ENCODE results near the gene ELP4. TPM values are rescaled to one million over a fixed set of nuclear protein-coding genes. Genes with fewer than 3 reads are reported as not detected.
"Not testable (repeated sequence)": the region's sequence is repeated elsewhere in the genome, so short reads cannot be mapped to it uniquely, and the experiment has no call there.

The ELP4 gene
- total RNA-seq, 1 donor, result 17.7 TPM

DNA sequence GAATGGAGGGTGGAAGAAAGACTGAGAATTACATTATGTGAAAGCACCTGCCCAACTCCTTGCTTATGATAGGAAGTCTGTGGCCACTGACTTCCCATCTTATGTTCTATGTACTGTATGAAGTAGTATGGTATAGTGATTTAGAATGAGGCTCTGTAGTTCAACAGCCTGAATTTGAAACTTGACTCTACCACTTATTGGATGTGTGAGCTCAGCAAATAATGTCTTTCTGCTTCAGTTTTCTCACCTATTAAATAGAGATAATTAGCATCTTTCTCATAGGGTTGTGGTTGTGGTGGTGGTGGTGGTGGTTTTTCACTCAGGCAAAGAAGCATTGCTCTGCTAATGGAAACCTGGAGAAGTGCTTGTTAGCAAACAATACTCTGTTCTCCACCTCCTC lies 180.0 kb downstream of the ELP4 start:
- Histone ChIP-seq H3K4me3 (ENCODE audit: low read length) (no peak overlapping the region), H3K9me3 (ENCODE audit: low read depth, low read length) (no peaks in the 10 kb centered on the region), H3K27me3 (ENCODE audit: insufficient read depth, low read length) (no peaks in the 10 kb centered on the region), H3K4me1 (ENCODE audit: insufficient read depth, low read length) (no peaks in the 10 kb centered on the region)

DNA sequence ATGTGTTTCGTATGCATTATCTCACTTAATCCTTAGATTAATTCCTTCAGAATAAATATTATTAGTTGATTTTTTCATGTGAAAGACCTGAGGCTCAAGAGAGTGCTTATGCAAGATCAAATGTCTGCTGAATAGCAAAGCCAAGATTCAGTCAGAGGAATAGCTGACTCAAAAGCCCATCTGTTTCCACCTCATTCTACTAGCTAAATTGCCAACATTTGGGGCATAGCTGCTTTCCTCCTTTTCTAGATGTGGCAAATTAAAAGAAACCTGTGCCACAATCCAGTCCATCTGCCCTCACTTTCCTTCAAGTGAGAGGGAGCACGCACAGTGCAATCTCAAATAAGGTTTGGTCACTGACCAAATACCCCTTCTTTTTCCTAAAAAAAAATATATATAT lies 180.5 kb downstream of the ELP4 start:
- H3K4me3 ChIP-seq (ENCODE audit: low read length), result no peak overlapping the region

DNA sequence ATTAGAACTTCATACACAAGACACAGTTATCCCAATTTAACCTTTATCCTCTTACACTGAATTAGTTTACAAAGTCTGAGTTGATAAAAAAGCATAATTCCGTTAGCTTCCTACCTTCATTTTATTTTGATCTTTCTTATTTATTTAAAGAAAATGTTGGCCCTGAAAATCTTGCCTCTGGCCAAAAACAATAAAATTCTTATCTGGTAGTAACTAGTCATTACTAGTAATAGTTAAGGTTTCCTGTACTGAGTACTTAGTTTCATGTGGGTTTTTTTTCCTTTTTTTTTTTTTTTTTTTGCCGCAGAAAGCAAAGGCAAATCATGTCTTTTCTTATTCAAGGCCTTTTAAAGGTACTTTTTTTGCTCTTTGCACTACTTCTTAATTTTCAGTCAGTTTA lies 180.9 kb downstream of the ELP4 start:
- Histone ChIP-seq H3K9me3 (ENCODE audit: low read depth, low read length) (no peaks in the 10 kb centered on the region), H3K4me1 (ENCODE audit: insufficient read depth, low read length) (no peaks in the 10 kb centered on the region), H3K4me3 (ENCODE audit: low read length) (no peak overlapping the region), H3K27me3 (ENCODE audit: insufficient read depth, low read length) (no peaks in the 10 kb centered on the region)

More for the DNA sequence above, 180.5 kb downstream of the ELP4 start:
- Histone ChIP-seq H3K4me1 (ENCODE audit: insufficient read depth, low read length) (no peaks in the 10 kb centered on the region), H3K9me3 (ENCODE audit: low read depth, low read length) (no peaks in the 10 kb centered on the region), H3K27me3 (ENCODE audit: insufficient read depth, low read length) (no peaks in the 10 kb centered on the region)

DNA sequence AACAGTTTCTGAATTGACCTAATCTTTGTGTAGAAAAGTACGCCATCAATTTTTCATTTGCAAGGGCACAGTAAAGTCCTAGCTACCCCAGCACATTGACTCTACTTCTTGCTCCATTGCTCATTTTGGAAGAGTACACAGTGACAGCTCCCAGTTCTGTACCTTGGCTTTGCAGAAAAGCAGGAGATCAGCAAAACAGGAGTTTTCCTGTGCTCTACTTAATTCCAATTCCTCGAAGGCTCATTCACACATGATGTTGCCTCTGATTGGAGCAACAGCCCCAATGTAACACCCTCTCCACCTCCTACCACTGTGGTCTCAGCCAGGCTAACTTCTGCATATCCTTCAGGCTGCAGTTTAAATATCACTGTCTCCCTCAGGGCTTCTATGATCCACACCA lies 182.9 kb downstream of the ELP4 start:
- Histone ChIP-seq H3K4me1 (ENCODE audit: insufficient read depth, low read length) (no peaks in the 10 kb centered on the region), H3K9me3 (ENCODE audit: low read depth, low read length) (no peaks in the 10 kb centered on the region), H3K4me3 (ENCODE audit: low read length) (no peak overlapping the region), H3K27me3 (ENCODE audit: insufficient read depth, low read length) (no peaks in the 10 kb centered on the region)

DNA sequence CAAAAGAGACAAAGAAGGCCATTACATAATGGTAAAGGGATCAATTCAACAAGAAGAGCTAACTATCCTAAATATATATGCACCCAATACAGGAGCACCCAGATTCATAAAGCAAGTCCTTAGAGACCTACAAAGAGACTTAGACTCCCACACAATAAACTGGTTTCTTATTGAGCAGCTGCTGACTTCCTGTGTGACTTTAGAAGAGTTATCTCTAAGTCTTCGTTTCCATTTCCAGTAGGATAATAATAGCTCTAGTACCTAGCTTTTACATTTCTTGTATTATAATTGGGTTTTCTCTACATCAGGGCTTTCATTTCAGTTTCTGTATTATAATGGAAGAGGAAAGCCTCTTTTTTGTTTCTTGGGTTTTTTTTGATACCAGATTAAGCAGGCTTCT lies 187.5 kb downstream of the ELP4 start:
- not testable (repeated sequence) for H3K4me1 ChIP-seq (ENCODE audit: insufficient read depth, low read length); H3K9me3 ChIP-seq (ENCODE audit: low read depth, low read length); H3K4me3 ChIP-seq (ENCODE audit: low read length); H3K27me3 ChIP-seq (ENCODE audit: insufficient read depth, low read length)

DNA sequence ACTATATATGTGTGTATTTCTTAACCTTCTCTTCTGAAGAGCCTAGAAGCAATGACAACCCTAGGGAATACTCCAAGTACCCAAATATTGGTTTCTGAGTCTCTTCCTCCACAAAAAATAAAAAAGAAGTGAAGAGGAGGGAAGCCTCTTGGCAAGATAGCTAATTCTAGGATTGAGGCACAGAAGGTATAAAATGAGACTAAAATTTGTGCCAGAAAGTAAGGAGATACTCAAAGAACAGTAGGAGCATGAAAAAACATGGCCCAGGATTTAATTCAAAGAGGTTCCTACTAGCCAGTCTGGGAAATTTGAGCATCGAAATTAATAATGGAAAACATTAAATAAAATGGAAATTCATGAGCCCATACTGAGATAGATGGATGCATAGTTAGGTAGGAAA lies 189.5 kb downstream of the ELP4 start:
- Histone ChIP-seq H3K4me3 (ENCODE audit: low read length) (no peak overlapping the region), H3K9me3 (ENCODE audit: low read depth, low read length) (no peaks in the 10 kb centered on the region), H3K4me1 (ENCODE audit: insufficient read depth, low read length) (no peaks in the 10 kb centered on the region), H3K27me3 (ENCODE audit: insufficient read depth, low read length) (no peaks in the 10 kb centered on the region)

DNA sequence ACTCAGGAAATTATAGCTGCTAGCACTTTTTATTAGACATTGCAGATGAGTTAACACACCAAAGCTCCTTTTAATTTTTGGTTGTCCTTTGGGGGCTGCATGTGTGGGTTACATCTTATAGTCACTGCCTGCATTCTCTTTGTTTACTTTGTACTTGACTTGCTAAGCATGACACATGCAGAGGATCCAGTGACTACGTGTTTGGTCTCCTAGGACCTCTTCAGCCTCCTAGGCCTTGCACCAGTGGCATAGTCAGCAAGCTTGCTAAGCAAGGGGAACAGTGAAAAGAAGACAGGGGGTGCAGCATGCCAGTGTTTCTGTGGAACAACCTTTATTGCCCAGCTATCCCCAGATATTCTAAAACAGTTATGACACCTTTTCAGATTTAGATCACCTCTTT lies 193.4 kb downstream of the ELP4 start:
- H3K4me3 ChIP-seq (ENCODE audit: low read length), result no peak overlapping the region
- no peaks in the 10 kb centered on the region for H3K9me3 ChIP-seq (ENCODE audit: low read depth, low read length)
- no peaks in the 10 kb centered on the region for H3K27me3 ChIP-seq (ENCODE audit: insufficient read depth, low read length)
- no peaks in the 10 kb centered on the region for H3K4me1 ChIP-seq (ENCODE audit: insufficient read depth, low read length)

DNA sequence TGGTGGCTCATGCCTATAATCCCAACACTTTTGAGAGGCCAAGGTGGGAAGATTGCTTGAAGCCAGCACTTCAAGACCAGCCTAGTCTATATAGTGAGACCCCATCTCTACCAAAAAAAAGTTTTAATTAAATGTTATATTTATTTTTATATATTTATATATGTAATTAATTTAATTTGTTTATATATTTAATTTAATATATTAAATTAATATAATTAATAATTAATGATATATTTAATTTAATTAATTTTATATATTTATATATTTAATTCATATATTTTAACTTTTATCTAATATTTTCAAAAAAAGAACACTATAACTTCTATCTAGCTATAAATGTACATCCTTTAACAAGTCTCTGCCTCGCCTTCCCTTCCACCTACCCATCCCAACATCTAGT lies 196.8 kb downstream of the ELP4 start:
- Histone ChIP-seq H3K4me3 (ENCODE audit: low read length) (no peak overlapping the region), H3K9me3 (ENCODE audit: low read depth, low read length) (no peaks in the 10 kb centered on the region), H3K27me3 (ENCODE audit: insufficient read depth, low read length) (no peaks in the 10 kb centered on the region), H3K4me1 (ENCODE audit: insufficient read depth, low read length) (no peaks in the 10 kb centered on the region)

DNA sequence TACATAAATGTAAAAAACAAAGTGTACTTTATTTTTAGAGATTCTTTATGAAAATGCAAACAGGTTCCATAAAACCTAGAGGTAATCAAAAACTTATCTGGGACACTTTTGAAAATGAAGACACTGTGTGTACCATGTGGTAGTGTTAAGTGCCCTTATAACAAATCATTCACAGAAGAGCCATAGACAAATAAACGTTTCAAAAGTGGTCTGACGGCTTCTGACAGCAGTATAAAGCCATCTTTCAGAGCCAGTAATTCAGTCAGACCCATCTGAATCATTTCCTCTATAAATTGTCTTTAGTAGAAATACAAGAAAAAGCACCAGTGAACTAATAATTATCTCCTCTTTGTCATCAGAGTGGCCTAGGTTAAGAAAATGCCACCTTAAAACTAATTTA lies 201.6 kb downstream of the ELP4 start:
- no peaks in the 10 kb centered on the region for H3K9me3 ChIP-seq (ENCODE audit: low read depth, low read length)
- H3K4me1 ChIP-seq (ENCODE audit: insufficient read depth, low read length), result no peaks in the 10 kb centered on the region
- no peak overlapping the region for H3K4me3 ChIP-seq (ENCODE audit: low read length)
- no peaks in the 10 kb centered on the region for H3K27me3 ChIP-seq (ENCODE audit: insufficient read depth, low read length)

DNA sequence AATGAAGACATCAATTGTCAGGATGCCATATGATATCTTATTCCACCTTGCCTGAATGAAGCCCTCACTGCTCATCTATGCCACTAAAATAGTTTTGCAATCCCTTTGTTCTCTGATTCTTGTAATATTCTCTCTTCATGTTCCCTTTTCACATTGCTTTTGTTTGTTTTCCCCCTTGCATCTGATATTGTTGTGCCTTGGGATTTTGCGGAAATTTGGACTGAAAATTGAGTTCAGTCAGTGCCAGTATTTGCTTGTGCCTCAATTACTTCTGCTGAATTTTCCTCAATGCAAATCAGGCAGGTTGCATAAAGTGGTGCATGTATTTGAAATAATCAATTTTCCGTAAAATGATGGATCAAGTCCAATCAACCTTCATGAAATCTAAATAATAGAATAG lies 203.3 kb downstream of the ELP4 start:
- H3K9me3 ChIP-seq (ENCODE audit: low read depth, low read length), result no peaks in the 10 kb centered on the region

DNA sequence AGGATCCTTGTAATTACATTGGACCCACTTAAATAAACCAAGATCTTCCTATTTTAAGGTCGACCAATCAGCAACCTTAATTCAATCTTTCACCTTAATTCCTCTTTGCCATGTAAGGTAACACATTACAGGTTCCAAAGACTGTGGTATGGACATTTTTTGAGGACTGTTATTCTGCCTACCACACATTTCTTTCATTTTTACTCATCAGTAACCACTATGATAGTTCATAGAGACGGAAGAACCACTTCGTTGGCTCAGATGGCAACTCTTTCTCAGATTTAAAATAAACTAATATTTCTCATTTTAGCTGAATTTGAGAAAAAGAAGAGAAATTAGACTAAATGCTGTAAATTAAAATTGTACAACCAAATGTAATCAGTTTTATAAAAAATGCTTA lies 205.3 kb downstream of the ELP4 start:
- H3K27me3 ChIP-seq (ENCODE audit: insufficient read depth, low read length), result no peaks in the 10 kb centered on the region
- no peak overlapping the region for H3K4me3 ChIP-seq (ENCODE audit: low read length)
- H3K9me3 ChIP-seq (ENCODE audit: low read depth, low read length), result no peaks in the 10 kb centered on the region
- H3K4me1 ChIP-seq (ENCODE audit: insufficient read depth, low read length), result no peaks in the 10 kb centered on the region

More for the DNA sequence above, 203.3 kb downstream of the ELP4 start:
- no peak overlapping the region for H3K4me3 ChIP-seq (ENCODE audit: low read length)
- H3K27me3 ChIP-seq (ENCODE audit: insufficient read depth, low read length), result no peaks in the 10 kb centered on the region
- H3K4me1 ChIP-seq (ENCODE audit: insufficient read depth, low read length), result no peaks in the 10 kb centered on the region

DNA sequence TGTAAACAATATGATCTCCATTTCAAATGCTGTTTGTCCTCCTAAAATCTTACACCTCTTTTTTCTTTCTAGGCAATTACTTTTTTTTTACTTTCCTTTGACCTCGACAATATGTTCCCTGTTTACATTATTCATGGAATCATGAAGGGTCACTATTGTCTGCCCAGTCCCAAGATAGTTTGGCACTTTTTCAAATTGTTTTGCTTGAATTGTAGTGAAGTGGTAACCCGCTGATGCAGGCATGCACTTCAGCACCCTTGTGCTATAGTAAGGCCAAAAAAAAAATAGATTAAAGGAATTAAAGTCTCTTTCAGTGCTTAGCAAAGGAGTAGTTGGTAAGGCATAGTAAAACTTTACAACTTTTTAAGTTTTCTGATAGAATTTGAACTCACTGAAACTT lies 210.7 kb downstream of the ELP4 start:
- Histone ChIP-seq H3K4me1 (ENCODE audit: insufficient read depth, low read length) (no peaks in the 10 kb centered on the region), H3K9me3 (ENCODE audit: low read depth, low read length) (no peaks in the 10 kb centered on the region), H3K27me3 (ENCODE audit: insufficient read depth, low read length) (no peaks in the 10 kb centered on the region), H3K4me3 (ENCODE audit: low read length) (no peak overlapping the region)

DNA sequence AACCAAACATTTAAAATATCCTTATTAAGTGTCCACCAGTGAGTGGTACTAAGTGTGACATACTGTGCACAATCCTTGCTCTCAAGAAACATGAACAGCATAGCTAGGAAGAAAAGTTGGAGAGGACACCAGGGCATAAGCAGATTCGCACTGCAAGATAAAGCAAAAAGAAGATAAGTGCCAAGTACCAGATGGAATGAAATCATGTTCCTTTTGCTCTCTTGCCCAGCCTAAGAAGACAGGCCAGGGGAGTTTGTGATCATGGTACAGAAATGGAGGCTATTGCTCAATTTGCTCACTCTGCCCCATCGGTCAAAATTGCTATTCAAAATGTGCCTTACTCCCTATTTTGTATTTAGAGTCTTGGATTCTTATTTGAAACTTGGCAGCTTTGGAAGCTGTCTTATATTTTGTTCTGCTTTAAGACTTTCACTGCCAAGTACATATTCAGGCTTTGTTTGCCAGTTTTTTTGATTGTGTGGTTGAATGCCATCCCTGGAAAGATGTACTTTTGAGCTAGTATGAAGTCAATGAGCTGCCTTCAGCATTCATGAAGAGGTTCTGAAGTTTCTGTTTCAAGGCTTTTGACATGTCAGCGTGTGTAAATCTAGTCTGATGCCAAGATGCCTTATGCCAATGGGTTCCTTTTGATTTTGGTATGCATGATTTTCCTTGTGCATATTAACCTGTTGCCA lies 211.3 kb downstream of the ELP4 start:
- Histone ChIP-seq H3K4me3 (ENCODE audit: low read length) (no peak overlapping the region), H3K9me3 (ENCODE audit: low read depth, low read length) (no peaks in the 10 kb centered on the region), H3K4me1 (ENCODE audit: insufficient read depth, low read length) (no peaks in the 10 kb centered on the region), H3K27me3 (ENCODE audit: insufficient read depth, low read length) (no peaks in the 10 kb centered on the region)

DNA sequence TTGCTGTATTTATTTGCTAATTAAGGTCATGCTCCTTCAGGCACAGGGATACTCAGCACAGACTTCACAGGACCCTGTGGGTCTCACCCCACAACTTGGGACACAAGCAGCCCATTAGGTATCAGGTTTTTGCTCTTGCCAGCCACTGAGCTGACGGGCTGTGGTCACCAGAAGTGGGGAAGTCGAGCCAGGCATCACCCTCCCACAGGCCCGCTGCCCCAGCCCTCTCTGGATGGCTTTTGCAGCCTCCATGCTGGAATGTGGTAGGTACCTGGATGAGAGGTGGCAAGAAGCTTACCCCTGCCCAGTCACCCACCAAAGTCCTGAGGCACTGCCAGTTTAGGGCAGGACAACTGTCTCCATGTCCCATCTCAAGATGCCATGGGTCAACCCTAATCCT lies 213.2 kb downstream of the ELP4 start:
- H3K4me1 ChIP-seq (ENCODE audit: insufficient read depth, low read length), result no peaks in the 10 kb centered on the region
- H3K4me3 ChIP-seq (ENCODE audit: low read length), result no peak overlapping the region
- H3K9me3 ChIP-seq (ENCODE audit: low read depth, low read length), result no peaks in the 10 kb centered on the region
- no peaks in the 10 kb centered on the region for H3K27me3 ChIP-seq (ENCODE audit: insufficient read depth, low read length)

DNA sequence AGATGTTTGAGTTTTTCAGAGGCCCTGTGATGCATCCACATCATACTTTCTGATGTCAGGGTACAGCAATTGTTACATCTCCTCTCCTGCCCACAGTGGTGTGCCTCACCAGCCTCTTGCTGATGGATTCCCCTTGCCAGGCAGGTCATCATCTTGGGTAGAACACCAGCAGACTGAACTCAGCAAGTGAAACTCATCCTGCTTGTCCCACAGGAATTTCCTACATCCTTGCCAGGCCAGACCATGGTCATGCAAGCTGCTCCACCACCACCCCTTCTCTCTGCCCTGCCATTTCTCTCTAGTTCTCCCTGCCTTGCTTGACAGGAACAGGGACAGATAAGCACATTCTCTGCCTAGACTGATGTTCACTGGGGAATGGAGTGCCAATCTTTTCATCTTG lies 215.6 kb downstream of the ELP4 start:
- Histone ChIP-seq H3K4me3 (ENCODE audit: low read length) (no peak overlapping the region), H3K27me3 (ENCODE audit: insufficient read depth, low read length) (no peaks in the 10 kb centered on the region), H3K9me3 (ENCODE audit: low read depth, low read length) (no peaks in the 10 kb centered on the region), H3K4me1 (ENCODE audit: insufficient read depth, low read length) (no peaks in the 10 kb centered on the region)

DNA sequence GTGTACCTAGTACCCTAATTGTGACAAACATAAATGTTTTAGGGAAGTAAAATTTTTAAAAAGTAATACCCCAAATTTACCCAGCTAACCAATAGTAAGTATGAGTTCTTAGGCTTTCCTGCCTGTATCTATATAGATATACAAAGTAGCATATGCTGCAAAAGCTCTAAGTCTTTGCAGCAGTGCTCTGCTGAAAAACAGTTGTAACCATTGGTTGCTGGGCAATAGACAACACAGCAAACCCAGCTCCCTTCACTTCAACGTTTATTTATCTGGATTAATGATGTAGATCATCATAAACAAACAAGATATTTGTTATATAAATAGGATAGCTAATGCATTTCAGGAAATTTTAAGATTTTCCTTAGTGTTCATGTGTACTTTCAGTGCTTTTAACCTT lies 218.9 kb downstream of the ELP4 start:
- no peaks in the 10 kb centered on the region for H3K4me1 ChIP-seq (ENCODE audit: insufficient read depth, low read length)
- H3K27me3 ChIP-seq (ENCODE audit: insufficient read depth, low read length), result no peaks in the 10 kb centered on the region
- peaks cover 22% of the 10 kb centered on the region for H3K9me3 ChIP-seq (ENCODE audit: low read depth, low read length)
- no peak overlapping the region for H3K4me3 ChIP-seq (ENCODE audit: low read length)

All from mononuclear cell (primary cell).